Measurements from ENCODE around the gene CPSF3.

Gene CPSF3

DNA sequence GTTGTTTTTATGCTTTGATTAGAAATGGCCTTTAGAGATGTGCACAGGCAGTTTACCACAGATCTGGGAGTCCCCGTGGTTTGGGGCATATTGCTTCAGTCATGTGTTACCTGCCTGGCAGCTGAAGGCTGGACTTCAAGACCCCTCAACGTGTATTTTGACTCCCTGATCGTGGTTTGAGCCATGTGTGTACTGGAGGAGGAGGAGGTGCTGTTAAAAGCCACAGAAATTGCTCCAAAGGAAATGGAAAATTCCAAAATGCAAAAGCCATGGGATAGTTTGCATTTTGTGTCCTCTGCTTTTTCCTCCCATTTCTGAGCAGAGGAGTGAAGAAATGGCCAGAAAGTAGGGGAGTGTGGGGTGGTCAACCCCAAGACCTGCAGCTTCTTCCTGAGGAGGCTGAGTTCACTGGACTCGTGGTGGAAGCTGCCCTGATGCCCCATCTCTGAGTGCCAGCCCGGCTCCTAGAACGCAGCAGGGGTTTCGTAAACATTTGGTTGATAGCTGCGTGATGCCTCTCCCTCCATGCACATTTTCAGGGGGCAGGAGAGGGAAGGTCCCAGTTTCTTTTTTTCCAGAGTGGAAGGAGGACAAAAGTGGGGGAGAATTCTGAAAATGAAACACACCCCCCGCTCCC, 45.9 kb upstream of the CPSF3 start:
- Histone ChIP-seq H3K4me2 (ENCODE audit: insufficient read depth, low read length) (no peak overlapping the region), H3K79me2 (ENCODE audit: insufficient read depth, low read length) (no peaks in the 10 kb centered on the region), H3K27ac (ENCODE audit: low read length) (no peak overlapping the region), H3K4me1 (ENCODE audit: insufficient read depth, low read length) (no peaks in the 10 kb centered on the region), H3K9ac (ENCODE audit: low read depth, low read length) (no peak overlapping the region), H3K9me3 (ENCODE audit: insufficient read depth, low read length, severe bottlenecking) (no peaks in the 10 kb centered on the region), H3K4me3 (ENCODE audit: low read depth in 1 of 2, low read length in 2 of 2) (no peak overlapping the region), H3K36me3 (ENCODE audit: insufficient read depth, low read length) (peaks cover 41% of the 10 kb centered on the region), H4K20me1 (ENCODE audit: insufficient read depth, low read length) (no peaks in the 10 kb centered on the region), H2AFZ (ENCODE audit: low read depth, low read length) (no peak overlapping the region), H3K27me3 (ENCODE audit: insufficient read depth, low read length, poor library complexity) (no peaks in the 10 kb centered on the region)
- ATAC-seq (ENCODE audit: insufficient read depth, low read depth): no peak
- DNase-seq: no peak
- TF ChIP-seq, protein P1, sequence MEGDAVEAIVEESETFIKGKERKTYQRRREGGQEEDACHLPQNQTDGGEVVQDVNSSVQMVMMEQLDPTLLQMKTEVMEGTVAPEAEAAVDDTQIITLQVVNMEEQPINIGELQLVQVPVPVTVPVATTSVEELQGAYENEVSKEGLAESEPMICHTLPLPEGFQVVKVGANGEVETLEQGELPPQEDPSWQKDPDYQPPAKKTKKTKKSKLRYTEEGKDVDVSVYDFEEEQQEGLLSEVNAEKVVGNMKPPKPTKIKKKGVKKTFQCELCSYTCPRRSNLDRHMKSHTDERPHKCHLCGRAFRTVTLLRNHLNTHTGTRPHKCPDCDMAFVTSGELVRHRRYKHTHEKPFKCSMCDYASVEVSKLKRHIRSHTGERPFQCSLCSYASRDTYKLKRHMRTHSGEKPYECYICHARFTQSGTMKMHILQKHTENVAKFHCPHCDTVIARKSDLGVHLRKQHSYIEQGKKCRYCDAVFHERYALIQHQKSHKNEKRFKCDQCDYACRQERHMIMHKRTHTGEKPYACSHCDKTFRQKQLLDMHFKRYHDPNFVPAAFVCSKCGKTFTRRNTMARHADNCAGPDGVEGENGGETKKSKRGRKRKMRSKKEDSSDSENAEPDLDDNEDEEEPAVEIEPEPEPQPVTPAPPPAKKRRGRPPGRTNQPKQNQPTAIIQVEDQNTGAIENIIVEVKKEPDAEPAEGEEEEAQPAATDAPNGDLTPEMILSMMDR (IDR thresholded peaks at IDR 0.05; ENCODE audit: borderline replicate concordance, extremely low read depth, low read length, poor library complexity, severe bottlenecking): no peak
- no peak for TF ChIP-seq EZH2 (IDR thresholded peaks at IDR 0.05; ENCODE audit: borderline replicate concordance, low read depth, low read length, severe bottlenecking)

DNA sequence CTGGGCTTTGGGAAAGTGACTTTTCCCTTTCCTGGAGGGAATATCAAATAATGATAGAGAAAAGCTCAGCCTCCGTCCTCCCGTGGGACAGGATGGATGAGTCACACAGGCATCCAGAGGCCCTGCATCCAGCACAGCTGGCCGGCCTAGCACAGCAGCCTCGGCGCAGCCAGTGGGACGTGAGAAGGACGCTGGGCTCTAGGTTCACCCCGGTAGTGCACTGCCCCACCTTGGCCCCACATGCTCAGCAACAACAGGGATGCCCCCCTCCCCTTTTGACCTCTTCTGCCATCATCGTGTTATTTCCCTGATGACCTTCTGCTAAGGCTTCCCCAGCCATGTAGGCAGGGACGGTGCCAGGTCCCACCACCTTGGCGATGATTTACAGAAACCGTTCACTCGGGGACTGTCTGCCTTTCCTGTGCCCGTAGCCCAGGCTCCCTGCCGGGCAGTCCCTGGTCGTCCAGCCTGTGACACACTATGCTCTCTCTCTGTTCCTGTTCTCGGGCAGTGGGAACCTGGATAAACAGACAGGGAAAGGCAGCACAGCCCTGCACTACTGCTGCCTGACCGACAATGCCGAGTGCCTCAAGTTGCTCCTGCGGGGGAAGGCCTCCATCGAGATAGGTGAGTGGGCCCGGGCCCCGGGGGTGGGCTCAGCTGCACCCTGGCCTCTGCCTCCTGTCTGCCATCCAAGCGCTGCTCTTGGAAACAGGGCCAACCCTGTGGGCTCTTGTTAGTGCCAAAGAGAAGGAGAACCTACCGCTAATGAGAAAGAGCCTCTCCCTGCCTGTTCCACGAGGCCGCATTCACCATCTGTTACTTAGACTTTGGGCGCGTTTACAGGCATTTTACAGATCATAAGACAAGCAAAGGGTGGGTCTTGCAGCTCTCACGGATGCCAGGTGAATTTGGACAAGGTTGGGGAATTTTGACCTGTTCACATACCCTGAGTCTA, 44.7 kb upstream of the CPSF3 start:
- no peaks in the 10 kb centered on the region for H3K79me2 ChIP-seq (ENCODE audit: insufficient read depth, low read length)
- no peak overlapping the region for H3K27ac ChIP-seq (ENCODE audit: low read length)
- TF ChIP-seq, protein P1 (IDR thresholded peaks at IDR 0.05; ENCODE audit: borderline replicate concordance, extremely low read depth, low read length, poor library complexity, severe bottlenecking): no peak
- TF ChIP-seq EZH2 (IDR thresholded peaks at IDR 0.05; ENCODE audit: borderline replicate concordance, low read depth, low read length, severe bottlenecking): no peak
- H3K36me3 ChIP-seq (ENCODE audit: insufficient read depth, low read length): peaks cover 44% of the 10 kb centered on the region
- H3K4me1 ChIP-seq (ENCODE audit: insufficient read depth, low read length): no peaks in the 10 kb centered on the region
- ATAC-seq (ENCODE audit: insufficient read depth, low read depth) (no peak), DNase-seq (no peak)
- H3K4me3 ChIP-seq (ENCODE audit: low read depth in 1 of 2, low read length in 2 of 2): no peak overlapping the region
- no peak overlapping the region for H2AFZ ChIP-seq (ENCODE audit: low read depth, low read length)
- H3K27me3 ChIP-seq (ENCODE audit: insufficient read depth, low read length, poor library complexity): no peaks in the 10 kb centered on the region
- no peak overlapping the region for H3K9ac ChIP-seq (ENCODE audit: low read depth, low read length)
- no peaks in the 10 kb centered on the region for H4K20me1 ChIP-seq (ENCODE audit: insufficient read depth, low read length)
- no peaks in the 10 kb centered on the region for H3K9me3 ChIP-seq (ENCODE audit: insufficient read depth, low read length, severe bottlenecking)
- no peak overlapping the region for H3K4me2 ChIP-seq (ENCODE audit: insufficient read depth, low read length)

DNA sequence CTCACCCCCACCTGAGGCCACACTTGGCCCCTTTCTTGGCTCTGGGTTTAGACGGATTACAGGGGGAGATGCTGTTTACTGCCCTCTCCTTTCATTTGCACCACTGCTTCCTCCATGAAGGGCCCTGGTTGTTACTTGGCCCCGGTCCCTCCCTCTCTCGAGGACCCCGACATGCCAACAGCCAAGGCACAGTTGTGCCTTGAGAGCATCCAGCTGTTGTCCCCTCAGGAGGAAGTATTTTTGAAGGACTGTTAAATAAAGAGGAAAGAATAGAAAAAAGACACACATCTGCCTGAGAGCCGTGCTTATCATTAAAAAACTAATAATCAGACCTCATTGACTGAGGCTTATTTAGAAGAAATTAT, 44.1 kb upstream of the CPSF3 start:
- H3K4me3 ChIP-seq (ENCODE audit: low read depth in 1 of 2, low read length in 2 of 2): no peak overlapping the region
- no peak overlapping the region for H3K4me2 ChIP-seq (ENCODE audit: insufficient read depth, low read length)

More for the DNA sequence above, 44.1 kb upstream of the CPSF3 start:
- Histone ChIP-seq H3K9ac (ENCODE audit: low read depth, low read length) (no peak overlapping the region), H3K9me3 (ENCODE audit: insufficient read depth, low read length, severe bottlenecking) (no peaks in the 10 kb centered on the region), H2AFZ (ENCODE audit: low read depth, low read length) (no peak overlapping the region), H3K79me2 (ENCODE audit: insufficient read depth, low read length) (no peaks in the 10 kb centered on the region), H4K20me1 (ENCODE audit: insufficient read depth, low read length) (no peaks in the 10 kb centered on the region), H3K4me1 (ENCODE audit: insufficient read depth, low read length) (no peaks in the 10 kb centered on the region), H3K27me3 (ENCODE audit: insufficient read depth, low read length, poor library complexity) (no peaks in the 10 kb centered on the region), H3K36me3 (ENCODE audit: insufficient read depth, low read length) (peaks cover 42% of the 10 kb centered on the region), H3K27ac (ENCODE audit: low read length) (no peak overlapping the region)
- DNase-seq (no peak), ATAC-seq (ENCODE audit: insufficient read depth, low read depth) (no peak)
- TF ChIP-seq, protein P1 (IDR thresholded peaks at IDR 0.05; ENCODE audit: borderline replicate concordance, extremely low read depth, low read length, poor library complexity, severe bottlenecking): no peak
- no peak for TF ChIP-seq EZH2 (IDR thresholded peaks at IDR 0.05; ENCODE audit: borderline replicate concordance, low read depth, low read length, severe bottlenecking)
